Suprapubic skin (tissue), 3 donors: ENCODE measurements around the gene SPATA4.

Experiments used
- POLR2A ChIP-seq, 2 donors: fragments of 450-650 bp; IDR thresholded peaks; one replicate each; pipeline ENCODE4 v1.6.1; 2017; ENCODE audit warnings: antibody characterized with exemption in 2 of 2, mild to moderate bottlenecking in 2 of 2, moderate library complexity in 2 of 2
- TF ChIP-seq, protein P1 (sequence below), 2 donors: fragments of 200-600 bp in 1 of 2; fragments of 450-650 bp in 1 of 2; sonication (generic) in 1 of 2; IDR thresholded peaks; one replicate each; pipeline ENCODE4 v1.5.1; 2016 to 2019; ENCODE audit warnings: antibody characterized with exemption in 2 of 2, mild to moderate bottlenecking in 1 of 2, moderate library complexity in 1 of 2

DNA sequence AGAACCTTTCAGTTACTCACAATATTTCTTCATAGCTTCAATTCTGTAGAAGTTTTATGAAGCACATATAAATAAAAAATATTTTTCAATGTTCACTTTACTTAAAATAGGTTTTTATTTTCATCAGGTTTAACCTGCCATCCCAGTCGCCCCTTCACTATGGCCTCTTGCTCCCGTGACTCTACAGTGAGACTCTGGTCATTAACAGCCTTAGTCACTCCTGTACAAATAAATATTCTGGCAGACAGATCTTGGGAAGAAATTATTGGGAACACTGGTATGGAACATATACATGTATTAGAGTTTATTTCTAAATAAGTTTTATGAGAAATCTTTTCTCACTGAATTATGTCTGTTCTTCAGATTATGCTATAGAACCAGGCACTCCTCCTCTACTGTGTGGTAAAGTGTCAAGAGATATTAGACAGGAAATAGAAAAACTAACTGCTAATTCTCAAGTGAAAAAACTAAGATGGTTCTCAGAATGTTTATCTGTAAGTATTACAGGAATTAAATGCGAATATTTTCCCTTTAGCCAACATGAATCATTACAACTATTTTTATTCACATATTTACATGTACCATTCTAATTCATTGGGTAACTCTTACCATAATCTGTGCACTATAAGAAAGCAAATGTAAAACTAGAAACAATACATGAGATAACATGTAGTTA, 45.6 kb downstream of the SPATA4 start:
- TF ChIP-seq, protein P1, sequence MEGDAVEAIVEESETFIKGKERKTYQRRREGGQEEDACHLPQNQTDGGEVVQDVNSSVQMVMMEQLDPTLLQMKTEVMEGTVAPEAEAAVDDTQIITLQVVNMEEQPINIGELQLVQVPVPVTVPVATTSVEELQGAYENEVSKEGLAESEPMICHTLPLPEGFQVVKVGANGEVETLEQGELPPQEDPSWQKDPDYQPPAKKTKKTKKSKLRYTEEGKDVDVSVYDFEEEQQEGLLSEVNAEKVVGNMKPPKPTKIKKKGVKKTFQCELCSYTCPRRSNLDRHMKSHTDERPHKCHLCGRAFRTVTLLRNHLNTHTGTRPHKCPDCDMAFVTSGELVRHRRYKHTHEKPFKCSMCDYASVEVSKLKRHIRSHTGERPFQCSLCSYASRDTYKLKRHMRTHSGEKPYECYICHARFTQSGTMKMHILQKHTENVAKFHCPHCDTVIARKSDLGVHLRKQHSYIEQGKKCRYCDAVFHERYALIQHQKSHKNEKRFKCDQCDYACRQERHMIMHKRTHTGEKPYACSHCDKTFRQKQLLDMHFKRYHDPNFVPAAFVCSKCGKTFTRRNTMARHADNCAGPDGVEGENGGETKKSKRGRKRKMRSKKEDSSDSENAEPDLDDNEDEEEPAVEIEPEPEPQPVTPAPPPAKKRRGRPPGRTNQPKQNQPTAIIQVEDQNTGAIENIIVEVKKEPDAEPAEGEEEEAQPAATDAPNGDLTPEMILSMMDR (IDR thresholded peaks at IDR 0.05) = no peak
- no peak for TF ChIP-seq POLR2A (IDR thresholded peaks at IDR 0.05)
